WTC11 (cell line): ENCODE data around the gene FOXP1. TPM values are rescaled to one million over a fixed set of nuclear protein-coding genes. Genes with fewer than 3 reads are reported as not detected.

Source experiments
- ATAC-seq: fragments of 200-7000 bp; cut with Tn5 transposase; 2 replicates; pipeline ENCODE4 v1.10.0; 2021; ENCODE audit warnings: mild to moderate bottlenecking, moderate library complexity
- CTCF ChIA-PET: fragments of 300-600 bp; sonication (Branson Sonifier 250); formaldehyde crosslinking; loops from one replicate; lab custom pipeline; 2021; ENCODE audit warnings: antibody characterized with exemption; lab: Charles Lee
- POLR2A ChIA-PET: fragments of 350-600 bp; sonication (Branson Sonifier 250); formaldehyde crosslinking; loops from one replicate; lab custom pipeline; 2021; ENCODE audit warnings: antibody characterized with exemption; lab: Charles Lee
- DNase-seq: peaks from one replicate; pipeline ENCODE4 v3.0.0; 2021; ENCODE audit warnings: low spot score
- H3K27ac Mint-ChIP-seq: 2 replicates; pipeline ENCODE4 v1.8.0; 2021; ENCODE audit warnings: mixed read lengths
- H3K27me3 Mint-ChIP-seq: 2 replicates; pipeline ENCODE4 v1.8.0; 2021; ENCODE audit warnings: low read depth, mild to moderate bottlenecking, moderate library complexity, mixed read lengths
- H3K36me3 Mint-ChIP-seq: 2 replicates; pipeline ENCODE4 v1.8.0; 2021; ENCODE audit warnings: mixed read lengths
- H3K4me1 Mint-ChIP-seq: 2 replicates; pipeline ENCODE4 v1.8.0; 2022; ENCODE audit warnings: mixed read lengths
- H3K4me3 Mint-ChIP-seq: 2 replicates; pipeline ENCODE4 v1.8.0; 2021; ENCODE audit warnings: mild to moderate bottlenecking, moderate library complexity, mixed read lengths
- H3K9me3 Mint-ChIP-seq: 2 replicates; pipeline ENCODE4 v1.8.0; 2021; ENCODE audit warnings: mixed read lengths
- ARID4B ChIP-seq: sonication (generic); formaldehyde crosslinking; IDR thresholded peaks from 2 replicates; pipeline ENCODE4 v1.8.0; 2023; ENCODE audit warnings: missing genetic modification reagents, mild to moderate bottlenecking, borderline replicate concordance
- CDX4 ChIP-seq: fragments of 250-450 bp; sonication (Bioruptor Pico); IDR thresholded peaks from 2 replicates; pipeline ENCODE4 v1.9.0; 2021; ENCODE audit warnings: moderate library complexity, mild to moderate bottlenecking, inconsistent platforms, borderline replicate concordance
- CREM ChIP-seq: sonication (generic); formaldehyde crosslinking; IDR thresholded peaks from 2 replicates; pipeline ENCODE4 v1.8.1; 2022; ENCODE audit warnings: mild to moderate bottlenecking, missing genetic modification reagents, moderate library complexity
- E2F4 ChIP-seq: sonication (generic); formaldehyde crosslinking; IDR thresholded peaks from 2 replicates; pipeline ENCODE4 v1.8.1; 2022; ENCODE audit warnings: low read depth, mild to moderate bottlenecking, moderate library complexity, missing genetic modification reagents, borderline replicate concordance
- ERG ChIP-seq: fragments of 250-450 bp; sonication (Bioruptor Pico); IDR thresholded peaks from 2 replicates; pipeline ENCODE4 v1.8.0; 2021; ENCODE audit warnings: mild to moderate bottlenecking
- HMGA2 ChIP-seq: fragments of 250-450 bp; sonication (Bioruptor Pico); IDR thresholded peaks from 2 replicates; pipeline ENCODE4 v1.4.0; 2021; ENCODE audit warnings: mild to moderate bottlenecking, moderate library complexity
- HMGXB4 ChIP-seq: sonication (generic); formaldehyde crosslinking; IDR thresholded peaks from 2 replicates; pipeline ENCODE4 v1.8.1; 2023; ENCODE audit warnings: mild to moderate bottlenecking, moderate library complexity, missing genetic modification reagents
- JAZF1 ChIP-seq: fragments of 250-450 bp; sonication (Bioruptor Pico); IDR thresholded peaks from 2 replicates; pipeline ENCODE4 v1.9.0; 2021; ENCODE audit warnings: moderate library complexity, mild to moderate bottlenecking, inconsistent platforms
- NR1H2 ChIP-seq: sonication (generic); formaldehyde crosslinking; IDR thresholded peaks from 2 replicates; pipeline ENCODE4 v1.9.0; 2021; ENCODE audit warnings: mild to moderate bottlenecking, moderate library complexity, missing genetic modification reagents
- PRDM15 ChIP-seq: sonication (generic); formaldehyde crosslinking; IDR thresholded peaks from 2 replicates; pipeline ENCODE4 v1.8.0; 2022; ENCODE audit warnings: missing genetic modification reagents
- SMAD3 ChIP-seq: sonication (generic); formaldehyde crosslinking; IDR thresholded peaks from 2 replicates; pipeline ENCODE4 v1.8.0; 2022; ENCODE audit warnings: missing genetic modification reagents, mild to moderate bottlenecking, borderline replicate concordance
- SMAD4 ChIP-seq: sonication (generic); formaldehyde crosslinking; IDR thresholded peaks from 2 replicates; pipeline ENCODE4 v1.8.0; 2022; ENCODE audit warnings: mild to moderate bottlenecking, missing genetic modification reagents
- TCF7 ChIP-seq: sonication (generic); formaldehyde crosslinking; IDR thresholded peaks from 2 replicates; pipeline ENCODE4 v1.8.0; 2022; ENCODE audit warnings: mild to moderate bottlenecking, low read depth, missing genetic modification reagents, moderate library complexity
- TEAD4 ChIP-seq: sonication (generic); formaldehyde crosslinking; IDR thresholded peaks from 2 replicates; pipeline ENCODE4 v1.8.0; 2022; ENCODE audit warnings: mild to moderate bottlenecking, missing genetic modification reagents
- USF1 ChIP-seq: sonication (generic); formaldehyde crosslinking; IDR thresholded peaks from 2 replicates; pipeline ENCODE4 v1.8.0; 2022; ENCODE audit warnings: mild to moderate bottlenecking, missing genetic modification reagents
- ZMAT4 ChIP-seq: fragments of 250-450 bp; sonication (Bioruptor Pico); IDR thresholded peaks from 2 replicates; pipeline ENCODE4 v1.9.0; 2021; ENCODE audit warnings: mild to moderate bottlenecking
- ZNF232 ChIP-seq: sonication (generic); formaldehyde crosslinking; IDR thresholded peaks from 2 replicates; pipeline ENCODE4 v1.8.0; 2022; ENCODE audit warnings: mild to moderate bottlenecking, missing genetic modification reagents
- ZSCAN18 ChIP-seq: fragments of 250-450 bp; sonication (Bioruptor Pico); IDR thresholded peaks from 2 replicates; pipeline ENCODE4 v2.1.2; 2022; ENCODE audit warnings: mild to moderate bottlenecking, moderate library complexity
- total RNA-seq: library from RNA; stranded (reverse); gene quantifications from 3 replicates; pipeline ENCODE4 v1.2.3, GENCODE V29; 2021

The FOXP1 gene
- total RNA-seq, 1 experiment from 2014 or later = 25.8 TPM

GRCh38 chr3:71171247-71171646 is 412.3 kb downstream of the FOXP1 start:
- TF ChIP-seq ERG (CRISPR knock-in tag) (no peak), JAZF1 (CRISPR knock-in tag) (no peak), TEAD4 (CRISPR knock-in tag) (no peak), SMAD4 (CRISPR knock-in tag) (no peak), TCF7 (CRISPR knock-in tag) (no peak), HMGXB4 (CRISPR knock-in tag) (no peak)
- ChIA-PET POLR2A (no interaction called here), CTCF (no interaction called here)
- H3K9me3 Mint-ChIP-seq = no peaks in the 10 kb centered on the region
- H3K36me3 Mint-ChIP-seq = no peaks in the 10 kb centered on the region
- DNase-seq (no peak), ATAC-seq (no peak)
- H3K27ac Mint-ChIP-seq = peak overlapping the region; percentile 4; the same call in 1 of the 2 replicates
- no peak overlapping the region for H3K4me3 Mint-ChIP-seq
- H3K27me3 Mint-ChIP-seq = no peaks in the 10 kb centered on the region
- H3K4me1 Mint-ChIP-seq = peaks cover 59% of the 10 kb centered on the region

- no peaks in the 10 kb centered on the region for H3K27me3 Mint-ChIP-seq
- DNase-seq = no peak
- TF ChIP-seq E2F4 (CRISPR knock-in tag) (no peak), NR1H2 (CRISPR knock-in tag) (no peak), USF1 (CRISPR knock-in tag) (no peak), CDX4 (CRISPR knock-in tag) (no peak), ZNF232 (no peak), CREM (CRISPR knock-in tag) (no peak), SMAD3 (CRISPR knock-in tag) (no peak), ZMAT4 (CRISPR knock-in tag) (no peak), PRDM15 (CRISPR knock-in tag) (no peak), ZSCAN18 (no peak), HMGA2 (CRISPR knock-in tag) (no peak), ARID4B (no peak)
These were observed 414.6 kb downstream of the FOXP1 start for GRCh38 chr3:71168880-71169411.

More at GRCh38 chr3:71168880-71169411, 414.6 kb downstream of the FOXP1 start:
- Mint-ChIP-seq H3K4me3 (no peak overlapping the region), H3K9me3 (peaks cover 4% of the 10 kb centered on the region; the same call in 1 of the 2 replicates), H3K27ac (no peak overlapping the region), H3K36me3 (no peaks in the 10 kb centered on the region), H3K4me1 (peaks cover 80% of the 10 kb centered on the region)
- ATAC-seq = peak; percentile 20; the same call in 1 of the 2 replicates
- ChIA-PET CTCF (interaction anchor here (0.6 kb wide), 1 partner anchor 28 kb away, joined by 6 read pairs; no protein-coding TSS in a partner anchor), POLR2A (interaction anchor here (0.5 kb wide), 1 partner anchor 814 kb away, joined by 3 read pairs; no protein-coding TSS in a partner anchor)
